ENCODE measurements around the gene ZNF653. TPM values are rescaled to one million over a fixed set of nuclear protein-coding genes. Genes with fewer than 3 reads are reported as not detected.

Gene ZNF653
- total RNA-seq, 2 donors from 2014 or later = 4.6 to 9.9 TPM

DNA sequence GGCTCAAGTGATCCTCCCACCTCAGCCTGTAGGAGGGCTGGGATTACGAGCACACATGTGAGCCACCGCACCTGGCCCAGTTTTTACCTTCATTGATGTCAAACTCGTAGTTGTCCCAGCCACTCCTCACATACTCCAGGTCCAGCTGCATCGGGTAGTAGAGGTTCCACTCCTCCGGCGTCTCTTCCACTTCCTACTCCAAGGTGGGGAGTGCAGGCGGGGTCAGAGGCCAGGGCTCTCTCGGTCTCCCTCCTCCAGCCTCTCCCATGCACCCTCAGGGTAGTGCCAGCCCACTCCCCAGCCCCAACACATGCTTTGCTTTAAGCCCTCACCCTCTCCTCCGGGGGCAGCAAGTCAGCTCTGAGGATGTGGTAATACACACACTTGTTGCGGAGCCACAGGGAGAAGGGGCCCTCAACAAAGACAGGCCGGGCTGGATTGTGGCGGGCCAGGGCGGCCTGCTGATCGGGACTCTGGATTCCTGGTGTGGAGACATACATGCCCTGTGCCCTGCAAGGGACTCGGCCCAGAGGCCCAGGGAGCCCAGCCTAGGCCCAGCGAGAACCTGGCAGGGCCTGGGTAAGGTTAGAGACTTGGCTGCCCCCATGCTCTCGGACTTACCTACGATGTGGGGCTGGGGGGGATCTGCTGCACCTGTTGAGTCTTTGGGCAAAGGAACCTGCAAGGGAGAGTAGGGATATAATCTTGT lies 1.9 kb upstream of the ZNF653 start:
- Histone ChIP-seq H3K4me1 (peaks cover 0 to 6% of the 10 kb centered on the region in 2 donors), H3K4me3 (no peak overlapping the region), H3K9me3 (no peaks in the 10 kb centered on the region), H3K27me3 (no peaks in the 10 kb centered on the region), H3K36me3 (peaks cover 16% of the 10 kb centered on the region), H3K27ac (no peak overlapping the region)
- TF ChIP-seq, protein P1, sequence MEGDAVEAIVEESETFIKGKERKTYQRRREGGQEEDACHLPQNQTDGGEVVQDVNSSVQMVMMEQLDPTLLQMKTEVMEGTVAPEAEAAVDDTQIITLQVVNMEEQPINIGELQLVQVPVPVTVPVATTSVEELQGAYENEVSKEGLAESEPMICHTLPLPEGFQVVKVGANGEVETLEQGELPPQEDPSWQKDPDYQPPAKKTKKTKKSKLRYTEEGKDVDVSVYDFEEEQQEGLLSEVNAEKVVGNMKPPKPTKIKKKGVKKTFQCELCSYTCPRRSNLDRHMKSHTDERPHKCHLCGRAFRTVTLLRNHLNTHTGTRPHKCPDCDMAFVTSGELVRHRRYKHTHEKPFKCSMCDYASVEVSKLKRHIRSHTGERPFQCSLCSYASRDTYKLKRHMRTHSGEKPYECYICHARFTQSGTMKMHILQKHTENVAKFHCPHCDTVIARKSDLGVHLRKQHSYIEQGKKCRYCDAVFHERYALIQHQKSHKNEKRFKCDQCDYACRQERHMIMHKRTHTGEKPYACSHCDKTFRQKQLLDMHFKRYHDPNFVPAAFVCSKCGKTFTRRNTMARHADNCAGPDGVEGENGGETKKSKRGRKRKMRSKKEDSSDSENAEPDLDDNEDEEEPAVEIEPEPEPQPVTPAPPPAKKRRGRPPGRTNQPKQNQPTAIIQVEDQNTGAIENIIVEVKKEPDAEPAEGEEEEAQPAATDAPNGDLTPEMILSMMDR (IDR thresholded peaks at IDR 0.05) = no peak
- DNase-seq (ENCODE audit: low spot score) = no peak

DNA sequence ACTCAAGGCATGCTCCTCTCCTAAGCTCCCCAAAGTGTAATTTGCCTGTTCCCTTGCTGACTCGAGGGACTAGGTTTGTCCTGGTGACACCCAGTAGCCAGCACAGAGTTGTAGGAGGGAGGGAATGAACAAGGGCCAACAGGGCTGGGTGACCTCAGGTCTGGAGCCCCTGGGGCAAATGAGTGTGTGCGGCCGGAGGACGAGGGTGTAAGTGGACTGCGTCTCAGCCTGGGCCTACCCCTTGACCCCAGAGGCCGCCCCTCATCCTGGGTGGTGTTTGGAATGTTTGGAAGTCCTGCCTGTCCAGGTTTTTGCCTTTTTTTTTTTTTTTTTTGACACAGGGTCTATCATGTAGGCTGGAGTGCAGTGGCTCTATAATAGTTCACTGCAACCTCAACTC lies 1.3 kb upstream of the ZNF653 start:
- peaks cover 11% of the 10 kb centered on the region for H3K36me3 ChIP-seq
- TF ChIP-seq, protein P1 (IDR thresholded peaks at IDR 0.05) = no peak
- H3K4me1 ChIP-seq = peaks cover 0 to 6% of the 10 kb centered on the region in 2 donors
- no peaks in the 10 kb centered on the region for H3K27me3 ChIP-seq
- H3K9me3 ChIP-seq = no peaks in the 10 kb centered on the region
- no peak overlapping the region for H3K4me3 ChIP-seq
- DNase-seq (ENCODE audit: low spot score) = no peak
- no peak overlapping the region for H3K27ac ChIP-seq

DNA sequence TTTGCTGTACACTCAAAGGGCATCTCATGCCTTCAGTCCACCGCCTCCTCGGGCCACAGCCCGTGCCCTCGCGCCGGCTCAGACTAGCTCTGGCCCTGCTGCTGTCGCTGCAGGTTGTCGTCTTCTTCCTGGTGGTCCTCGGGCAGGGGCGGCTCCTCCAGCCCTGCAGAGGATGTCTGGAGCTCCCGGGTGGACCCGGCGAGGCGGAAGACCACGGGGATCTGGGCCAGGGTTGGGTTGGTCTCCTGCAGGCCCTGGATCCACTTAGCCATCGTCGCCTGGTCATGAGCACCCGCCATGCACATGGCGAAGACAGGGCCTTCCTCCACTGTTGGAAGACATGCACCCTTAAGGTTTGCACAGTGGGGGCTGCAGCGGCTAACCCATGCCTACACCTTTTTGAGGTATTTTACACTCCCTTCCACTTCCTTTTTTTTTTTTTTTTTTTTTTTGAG lies 489 bp upstream of the ZNF653 start:
- peak overlapping the region; percentile 94 to 97 for H3K27ac ChIP-seq
- H3K27me3 ChIP-seq = no peaks in the 10 kb centered on the region
- no peak for DNase-seq (ENCODE audit: low spot score)
- H3K4me1 ChIP-seq = peaks cover 0 to 6% of the 10 kb centered on the region in 2 donors
- TF ChIP-seq, protein P1 (IDR thresholded peaks at IDR 0.05) = no peak
- peaks cover 2% of the 10 kb centered on the region for H3K36me3 ChIP-seq
- H3K9me3 ChIP-seq = no peaks in the 10 kb centered on the region
- H3K4me3 ChIP-seq = peak overlapping the region; percentile 89 to 92

DNA sequence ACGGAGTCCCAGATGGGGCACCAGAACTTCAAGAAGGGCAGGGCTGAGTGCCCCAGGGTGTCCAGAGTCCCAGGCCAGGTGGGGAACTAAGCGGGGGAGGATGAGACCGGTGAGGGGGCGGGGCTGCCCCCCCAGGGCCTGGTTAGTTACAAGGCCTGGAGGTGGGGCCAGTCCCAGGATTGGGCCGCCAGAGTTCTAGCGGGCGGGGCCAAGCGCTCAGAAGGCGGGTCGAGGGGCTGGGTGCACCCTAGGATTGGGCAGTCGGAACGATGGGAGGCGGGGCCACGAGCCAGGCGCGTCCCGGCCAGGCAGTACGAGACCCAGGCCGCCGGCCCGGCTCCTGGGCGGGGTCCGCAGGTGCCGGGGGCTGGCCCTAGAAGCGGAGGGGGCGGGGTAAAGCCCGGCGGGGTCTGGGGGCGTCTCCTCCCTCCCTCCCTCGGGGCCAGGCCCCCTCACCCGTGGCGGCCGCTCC lies 571 bp downstream of the ZNF653 start:
- H3K4me3 ChIP-seq = peak overlapping the region; percentile 89 to 92
- peaks cover 0 to 6% of the 10 kb centered on the region in 2 donors for H3K4me1 ChIP-seq
- no peaks in the 10 kb centered on the region for H3K9me3 ChIP-seq
- H3K27me3 ChIP-seq = no peaks in the 10 kb centered on the region
- H3K27ac ChIP-seq = peak overlapping the region; percentile 94 to 97
- TF ChIP-seq, protein P1 (IDR thresholded peaks at IDR 0.05) = no peak
- no peaks in the 10 kb centered on the region for H3K36me3 ChIP-seq
- peak; percentile 96 for DNase-seq (ENCODE audit: low spot score)

DNA sequence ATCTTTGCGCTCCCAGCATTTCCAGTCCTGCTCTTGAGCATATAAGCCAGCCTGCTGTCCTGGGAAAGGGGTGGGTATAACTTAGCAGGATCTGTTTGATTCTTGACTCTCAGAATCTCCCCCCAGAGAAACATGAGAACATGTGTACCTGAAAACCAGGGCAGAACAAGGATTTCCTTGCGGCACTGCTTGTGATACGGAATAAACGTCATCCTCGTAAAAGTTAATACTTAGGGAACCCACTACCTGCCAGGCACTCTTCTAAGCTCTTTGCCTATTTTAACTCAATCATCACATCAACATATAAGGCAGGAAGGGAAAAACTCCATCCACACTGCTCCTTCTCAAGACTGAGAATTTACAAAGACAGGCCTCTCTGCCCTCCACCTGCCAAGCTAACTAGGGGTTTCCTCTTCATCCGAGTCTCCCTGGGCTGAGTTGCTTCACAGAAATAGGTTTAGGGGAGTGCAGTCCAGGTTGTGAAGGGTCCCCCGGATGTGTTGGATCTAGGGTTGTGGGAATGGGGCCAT lies 1.1 kb downstream of the ZNF653 start:
- Histone ChIP-seq H3K4me3 (peak overlapping the region; percentile 89 to 92), H3K27ac (peak overlapping the region; percentile 94 to 97)
- no peak for DNase-seq (ENCODE audit: low spot score)

More for the DNA sequence above, 1.1 kb downstream of the ZNF653 start:
- Histone ChIP-seq H3K9me3 (no peaks in the 10 kb centered on the region), H3K27me3 (no peaks in the 10 kb centered on the region), H3K36me3 (no peaks in the 10 kb centered on the region), H3K4me1 (peaks cover 0 to 6% of the 10 kb centered on the region in 2 donors)
- TF ChIP-seq, protein P1 (IDR thresholded peaks at IDR 0.05) = no peak
